ENCODE measurements around the gene BEND6. TPM values are rescaled to one million over a fixed set of nuclear protein-coding genes. Genes with fewer than 3 reads are reported as not detected.

BEND6 gene
- total and polyA plus RNA-seq, 2 of the 8 experiments (the other 6 are each of a cell fraction or from before 2014, with no cell fraction given): 0.71 to 2.1 TPM

DNA sequence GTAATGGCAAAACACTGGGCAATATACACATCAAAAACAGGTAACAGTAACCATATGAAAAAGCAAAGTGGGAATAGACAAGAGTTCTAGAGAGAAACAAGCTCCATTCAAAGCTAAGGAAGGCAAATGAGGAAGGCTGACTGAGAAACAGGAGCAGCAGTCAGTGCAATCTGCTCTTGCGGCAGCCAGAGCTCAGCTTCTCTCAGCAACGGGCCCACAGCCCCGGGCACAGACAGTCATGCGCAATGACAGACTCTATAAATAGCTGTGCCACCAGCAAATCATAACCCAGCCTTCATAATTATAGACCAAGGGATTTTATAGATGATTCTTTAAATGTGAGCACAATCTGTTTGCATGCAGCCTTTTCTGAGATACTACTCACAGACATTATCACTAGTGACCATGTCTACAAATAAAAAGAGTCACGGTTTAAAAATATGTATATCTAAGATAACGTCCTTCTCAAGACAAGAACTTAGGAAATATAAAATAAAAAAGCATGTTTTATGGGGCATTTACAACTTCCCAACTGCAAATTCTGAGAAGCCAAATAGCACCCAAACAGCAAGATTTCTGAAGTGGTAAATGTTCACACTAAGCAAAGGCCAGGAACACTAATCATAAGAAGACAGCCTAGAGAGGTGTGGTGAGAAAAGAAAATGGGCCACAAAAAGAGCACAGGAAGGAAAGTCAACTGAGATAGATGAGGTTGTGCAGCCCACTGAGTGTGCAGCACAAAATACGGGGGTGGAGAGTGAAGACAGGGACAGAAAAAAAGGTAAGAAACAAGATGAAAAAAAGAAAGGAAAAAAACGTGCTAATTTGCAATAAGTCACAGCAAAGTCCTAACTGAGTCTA is 39.9 kb upstream of the BEND6 start:
- TF ChIP-seq, protein P1, sequence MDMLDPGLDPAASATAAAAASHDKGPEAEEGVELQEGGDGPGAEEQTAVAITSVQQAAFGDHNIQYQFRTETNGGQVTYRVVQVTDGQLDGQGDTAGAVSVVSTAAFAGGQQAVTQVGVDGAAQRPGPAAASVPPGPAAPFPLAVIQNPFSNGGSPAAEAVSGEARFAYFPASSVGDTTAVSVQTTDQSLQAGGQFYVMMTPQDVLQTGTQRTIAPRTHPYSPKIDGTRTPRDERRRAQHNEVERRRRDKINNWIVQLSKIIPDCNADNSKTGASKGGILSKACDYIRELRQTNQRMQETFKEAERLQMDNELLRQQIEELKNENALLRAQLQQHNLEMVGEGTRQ (IDR thresholded peaks at IDR 0.05; ENCODE audit: low read length): no peak
- TF ChIP-seq CEBPB (IDR thresholded peaks at IDR 0.05; ENCODE audit: low read depth, low read length) (no peak), CBX8 (IDR thresholded peaks at IDR 0.05; ENCODE audit: borderline replicate concordance, low read depth, low read length) (no peak), SUZ12 (IDR thresholded peaks at IDR 0.05; ENCODE audit: low read length) (no peak), YY1 (IDR thresholded peaks at IDR 0.05; ENCODE audit: low read depth, low read length) (no peak), SP2 (IDR thresholded peaks at IDR 0.05; ENCODE audit: low read length) (no peak), CTBP2 (IDR thresholded peaks at IDR 0.05; ENCODE audit: borderline replicate concordance, insufficient read depth, insufficient read length, low read length) (no peak), KDM4A (IDR thresholded peaks at IDR 0.05; ENCODE audit: low read depth, low read length, severe bottlenecking) (no peak), TAF7 (optimal IDR thresholded peaks at IDR 0.05; ENCODE audit: borderline replicate concordance, low read depth, low read length) (no peak)
- TF ChIP-seq, protein P2, sequence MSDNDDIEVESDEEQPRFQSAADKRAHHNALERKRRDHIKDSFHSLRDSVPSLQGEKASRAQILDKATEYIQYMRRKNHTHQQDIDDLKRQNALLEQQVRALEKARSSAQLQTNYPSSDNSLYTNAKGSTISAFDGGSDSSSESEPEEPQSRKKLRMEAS (IDR thresholded peaks at IDR 0.05): no peak
- no peak overlapping the region for H2BK15ac ChIP-seq (ENCODE audit: low read length)
- H2BK12ac ChIP-seq (ENCODE audit: low read depth, low read length): no peak overlapping the region
- H3K9me3 ChIP-seq (ENCODE audit: insufficient read depth in 2 of 2, low read depth in 1 of 2, low read length in 1 of 2): no peaks in the 10 kb centered on the region
- H3K23ac ChIP-seq (ENCODE audit: insufficient read length): no peak overlapping the region
- no peaks in the 10 kb centered on the region for H3K27me3 ChIP-seq (replicated peaks in 1 of 4; ENCODE audit: control insufficient read depth in 3 of 4, extremely low read depth in 1 of 4, insufficient read depth in 3 of 4, low read length in 3 of 4)
- H3K4me1 ChIP-seq (replicated peaks in 1 of 4; ENCODE audit: control insufficient read depth in 3 of 4, insufficient read depth in 4 of 4, low read length in 3 of 4): peaks cover 2 to 10% (median 6%) of the 10 kb centered on the region in 4 experiments; a peak in 4 of 7 replicates
- H4K91ac ChIP-seq (replicated peaks; ENCODE audit: insufficient read length, low read length): no peak overlapping the region
- H2BK120ac ChIP-seq (replicated peaks; ENCODE audit: low read depth, low read length): no peak overlapping the region
- H3K23me2 ChIP-seq (ENCODE audit: low read depth, low read length): no peaks in the 10 kb centered on the region
- H4K20me1 ChIP-seq (replicated peaks in 1 of 2; ENCODE audit: control insufficient read depth in 1 of 2, insufficient read depth in 2 of 2, low read length in 2 of 2): no peaks in the 10 kb centered on the region
- H2BK5ac ChIP-seq (ENCODE audit: low read depth, low read length): no peak overlapping the region
- no peak overlapping the region for H3K27ac ChIP-seq (ENCODE audit: low read depth, low read length)
- H3K4me3 ChIP-seq (ENCODE audit: extremely low read depth in 1 of 4, insufficient read depth in 2 of 4, low read depth in 3 of 4, low read length in 4 of 4): no peak overlapping the region
- FAIRE-seq (no peak), DNase-seq (ENCODE audit: low read depth in 1 of 2, low spot score in 2 of 2) (no peak)
- H3K4me2 ChIP-seq (ENCODE audit: insufficient read depth in 1 of 2, low read depth in 2 of 2, low read length in 2 of 2): no peak overlapping the region
- H3K36me3 ChIP-seq (ENCODE audit: control insufficient read depth in 2 of 4, insufficient read depth in 4 of 4, low read length in 3 of 4): no peaks in the 10 kb centered on the region
- H3K79me1 ChIP-seq (ENCODE audit: low read depth, low read length): no peaks in the 10 kb centered on the region
- no peak overlapping the region for H3K56ac ChIP-seq (replicated peaks; ENCODE audit: insufficient read length, low read depth, low read length)
- H3K18ac ChIP-seq (ENCODE audit: extremely low read depth, low read length): no peak overlapping the region
- ChIA-PET CTCF (ENCODE audit: partially characterized antibody) (interaction anchor here (0.8 to 4.6 kb wide), 6 partner anchors 9 to 347 kb away, joined by 3 to 41 read pairs (median 3); no protein-coding TSS in a partner anchor), POLR2A (ENCODE audit: partially characterized antibody) (no interaction called here)
- H4K8ac ChIP-seq (ENCODE audit: extremely low read depth, insufficient read depth, low read length): no peak overlapping the region
- no peaks in the 10 kb centered on the region for H3K79me2 ChIP-seq (ENCODE audit: control insufficient read depth in 1 of 2, insufficient read depth in 2 of 2, low read length in 2 of 2)
- no peak overlapping the region for H4K5ac ChIP-seq (ENCODE audit: insufficient read length, low read depth, low read length)
- no peak overlapping the region for H3K9ac ChIP-seq (replicated peaks in 1 of 4; ENCODE audit: extremely low read depth in 1 of 4, low read depth in 3 of 4, low read length in 3 of 4)
- 89% methylated on average over 8 of the region's 8 CpGs; no CpG with 5 or more reads in 1 of the 2 experiments for WGBS, 2 experiments (ENCODE audit: extremely low coverage in 1 of 2, insufficient coverage in 1 of 2, insufficient read length in 1 of 2, insufficient replicate concordance in 2 of 2, low coverage in 1 of 2, low lambda C conversion rate in 2 of 2, missing lambda C conversion rate in 1 of 2)
- no peak overlapping the region for H2BK20ac ChIP-seq (ENCODE audit: low read length)
- H2AK5ac ChIP-seq (ENCODE audit: low read depth, low read length): no peak overlapping the region
- H3K4ac ChIP-seq (replicated peaks; ENCODE audit: insufficient read length, low read depth, low read length): no peak overlapping the region
- H3K14ac ChIP-seq (ENCODE audit: insufficient read length): no peak overlapping the region
- no peak overlapping the region for H2AFZ ChIP-seq (ENCODE audit: low read length)
